SK-N-SH treated with all-trans-retinoic acid at 6 μM for 48 hours (cell line): ENCODE results near the gene CHCHD6.
A peak's percentile ranks its signal among the peaks of the same experiment; 100 is the strongest.

ENCODE experiments used
- ARNTL ChIP-seq: fragments of 450-650 bp; formaldehyde crosslinking; IDR thresholded peaks from 2 replicates; pipeline ENCODE4 v1.5.0; 2020; ENCODE audit warnings: low read depth, mild to moderate bottlenecking, moderate library complexity, borderline replicate concordance
- GLIS3 ChIP-seq: fragments of 250-450 bp; sonication (Bioruptor Pico); IDR thresholded peaks from 2 replicates; pipeline ENCODE4 v1.5.0; 2020; ENCODE audit warnings: mild to moderate bottlenecking, moderate library complexity
- ISL1 ChIP-seq: fragments of 250-450 bp; sonication (Bioruptor Pico); IDR thresholded peaks from 2 replicates; pipeline ENCODE4 v2.1.2; 2022; ENCODE audit warnings: mild to moderate bottlenecking, moderate library complexity
- PATZ1 ChIP-seq: fragments of 250-450 bp; sonication (Bioruptor Pico); IDR thresholded peaks from 2 replicates; pipeline ENCODE4 v1.8.0; 2020; ENCODE audit warnings: mild to moderate bottlenecking, moderate library complexity, borderline replicate concordance
- RARB ChIP-seq: fragments of 250-450 bp; sonication (Bioruptor Pico); IDR thresholded peaks from 2 replicates; pipeline ENCODE4 v1.8.0; 2021; ENCODE audit warnings: mild to moderate bottlenecking, moderate library complexity
- ZC3H10 ChIP-seq: fragments of 250-450 bp; sonication (Bioruptor Pico); IDR thresholded peaks from 2 replicates; pipeline ENCODE4 v1.5.1; 2021; ENCODE audit warnings: mild to moderate bottlenecking, moderate library complexity
- ZNF70 ChIP-seq: fragments of 450-650 bp; formaldehyde crosslinking; IDR thresholded peaks from 2 replicates; pipeline ENCODE4 v1.5.0; 2020; ENCODE audit warnings: mild to moderate bottlenecking, moderate library complexity

GRCh38 chr3:126982471-126983175, 278.6 kb downstream of the CHCHD6 start, which contains the start of gene PLXNA1:
- TF ChIP-seq ISL1 (0 out of 2 replicates have a peak, but pooled peaks have one; percentile 26), ARNTL (CRISPR knock-in tag) (no peak), ZNF70 (no peak), RARB (CRISPR knock-in tag) (no peak), PATZ1 (CRISPR knock-in tag) (peak; percentile 74; the same call in 1 of the 2 replicates), GLIS3 (CRISPR knock-in tag) (peak; percentile 79; the same call in 1 of the 2 replicates), ZC3H10 (CRISPR knock-in tag) (no peak)
